Panc1 (cell line): ENCODE results near the gene F2. TPM values are rescaled to one million over a fixed set of nuclear protein-coding genes. Genes with fewer than 3 reads are reported as not detected.

Experiments
- ATAC-seq: fragments of 200-7000 bp; cut with Tn5 transposase; 2 replicates; pipeline ENCODE4 v1.9.1; 2020; ENCODE audit warnings: mild to moderate bottlenecking, moderate library complexity
- BruUV-seq: library from RNA; stranded (reverse); fragments of 400-500 nt; replicated peaks from 2 replicates; lab custom pipeline; 2021; lab: Mats Ljungman, UMichigan
- CTCF ChIA-PET: fragments of 300-600 bp; sonication (Branson Sonifier 250); formaldehyde crosslinking; loops from one replicate; lab custom pipeline; 2022; ENCODE audit warnings: antibody characterized with exemption; lab: Charles Lee
- POLR2A ChIA-PET: fragments of 300-600 bp; sonication (Branson Sonifier 250); formaldehyde crosslinking; loops from one replicate; lab custom pipeline; 2022; ENCODE audit warnings: antibody characterized with exemption; lab: Charles Lee
- DNase-seq: peaks from one replicate; pipeline ENCODE4 v3.0.0-alpha.2; 2010; ENCODE audit warnings: low read depth, low spot score
- H3K27ac ChIP-seq: 2 replicates; pipeline ENCODE4 v1.5.1; 2011; ENCODE audit warnings: mild to moderate bottlenecking, low read length, inconsistent platforms
- H3K27me3 ChIP-seq: fragments of 200-500 bp; sonication (Bioruptor generic); 2 replicates; pipeline ENCODE4 v1.6.0; 2014; ENCODE audit warnings: low read length, inconsistent platforms; ENCODE audit not compliant: control insufficient read depth, insufficient read depth
- H3K36me3 ChIP-seq: fragments of 200-500 bp; sonication (Bioruptor generic); 2 replicates; pipeline ENCODE4 v1.5.1; 2014; ENCODE audit warnings: inconsistent platforms, mild to moderate bottlenecking, low read length, moderate library complexity; ENCODE audit not compliant: control insufficient read depth, insufficient read depth
- H3K4me1 ChIP-seq: 2 replicates; pipeline ENCODE4 v1.5.1; 2011; ENCODE audit warnings: inconsistent platforms, mild to moderate bottlenecking, low read length, moderate library complexity; ENCODE audit not compliant: control insufficient read depth, insufficient read depth
- H3K4me3 ChIP-seq, 2 experiments: 2 replicates each; pipeline ENCODE4 v1.5.1; 2011 to 2012; ENCODE audit warnings: low read depth in 2 of 2, low read length in 2 of 2, mild to moderate bottlenecking in 2 of 2, inconsistent platforms in 1 of 2, moderate library complexity in 1 of 2
- H3K9me3 ChIP-seq: fragments of 200-500 bp; sonication (Bioruptor generic); 2 replicates; pipeline ENCODE4 v1.5.1; 2014; ENCODE audit warnings: low read depth, mild to moderate bottlenecking, inconsistent platforms, low read length, moderate library complexity; ENCODE audit not compliant: control insufficient read depth, insufficient read depth
- POLR2AphosphoS5 ChIP-seq: IDR thresholded peaks from 2 replicates; pipeline ENCODE4 v1.6.1; 2012; ENCODE audit warnings: mild to moderate bottlenecking, low read depth, low read length, moderate library complexity
- SIN3A ChIP-seq: IDR thresholded peaks from 2 replicates; pipeline ENCODE4 v1.6.1; 2012; ENCODE audit warnings: low read depth, mild to moderate bottlenecking, low read length, moderate library complexity, borderline replicate concordance; ENCODE audit not compliant: insufficient read depth
- TCF7L2 ChIP-seq: IDR thresholded peaks from 2 replicates; pipeline ENCODE4 v1.6.1; 2011; ENCODE audit warnings: mild to moderate bottlenecking, low read depth, low read length, inconsistent platforms
- in situ Hi-C: cut with HindIII; loops from 2 replicates; pipeline ENCODE4 v1.10.0; 2016; ENCODE audit warnings: low sequenced_read_pairs, low pct_unique_long_range_greater_than_20kb
- intact Hi-C: fragments of 100-400 bp; cut with micrococcal nuclease; formaldehyde crosslinking; loops from one replicate; pipeline ENCODE4 v1.10.0; 2022; ENCODE audit not compliant: unreplicated experiment
- total RNA-seq: library from RNA; stranded (reverse); gene quantifications from one replicate; pipeline ENCODE4 v1.2.1, GENCODE V29; 2021; ENCODE audit not compliant: unreplicated experiment
- TF ChIP-seq, protein P1 (sequence below), 2 experiments: IDR thresholded peaks; 2 replicates each; pipeline ENCODE4 v1.6.1; 2011 to 2012; ENCODE audit warnings: low read depth in 2 of 2, control low read depth in 1 of 2, low read length in 1 of 2, mild to moderate bottlenecking in 1 of 2, moderate library complexity in 1 of 2; ENCODE audit not compliant: insufficient read depth in 1 of 2
- TF ChIP-seq, protein P2 (sequence below): fragments of 450-650 bp; IDR thresholded peaks from 2 replicates; pipeline ENCODE4 v1.5.1; 2017; ENCODE audit warnings: mild to moderate bottlenecking

The F2 gene
- total RNA-seq, 1 experiment from 2014 or later = 0.64 TPM

DNA sequence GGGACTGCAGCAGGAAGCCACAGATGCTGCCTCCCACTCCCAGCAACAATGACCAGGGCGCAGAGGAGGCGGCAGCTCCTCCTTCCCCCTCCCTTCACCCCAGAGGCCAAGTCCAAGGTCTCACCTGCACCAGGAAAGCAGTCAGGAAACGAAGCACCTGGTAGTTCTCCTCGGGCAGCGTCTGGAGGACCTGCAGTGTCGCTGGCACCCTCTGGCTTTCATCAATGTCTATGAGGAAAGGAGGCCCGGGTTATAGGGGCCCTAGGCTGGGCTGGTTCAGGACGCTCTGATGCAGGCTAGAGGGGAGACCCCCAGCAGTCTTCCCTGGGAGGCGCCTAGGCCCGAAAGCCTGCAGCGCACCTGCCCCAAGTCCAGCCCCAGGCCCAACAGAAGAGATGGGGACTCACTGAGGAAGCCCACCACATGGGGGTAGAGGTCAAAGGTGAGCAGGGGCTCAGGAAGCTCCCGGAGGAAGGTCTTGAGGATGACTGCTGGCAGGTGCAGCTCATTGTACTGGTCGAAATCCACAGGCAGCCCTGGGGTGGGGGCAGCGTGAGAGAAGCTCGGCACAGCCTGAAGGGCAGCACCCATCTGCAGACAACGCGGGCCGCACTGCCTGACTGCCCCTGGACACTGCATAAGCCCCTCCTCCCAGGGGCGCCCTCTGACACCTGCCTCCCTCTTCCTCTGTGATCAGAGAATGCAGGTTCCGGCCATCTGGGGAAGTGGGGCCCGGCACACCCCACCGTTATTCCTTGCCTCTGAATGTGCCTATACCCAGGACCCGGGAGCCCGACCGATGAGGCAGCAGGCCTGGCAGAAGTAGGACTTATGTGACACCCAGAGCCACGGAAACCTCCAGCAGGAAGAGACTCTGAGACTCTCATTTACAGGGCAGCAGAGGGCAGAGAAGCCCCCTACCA, 39.5 kb upstream of the F2 start:
- no peaks in the 10 kb centered on the region for H3K9me3 ChIP-seq
- BruUV-seq = no TSS peak

DNA sequence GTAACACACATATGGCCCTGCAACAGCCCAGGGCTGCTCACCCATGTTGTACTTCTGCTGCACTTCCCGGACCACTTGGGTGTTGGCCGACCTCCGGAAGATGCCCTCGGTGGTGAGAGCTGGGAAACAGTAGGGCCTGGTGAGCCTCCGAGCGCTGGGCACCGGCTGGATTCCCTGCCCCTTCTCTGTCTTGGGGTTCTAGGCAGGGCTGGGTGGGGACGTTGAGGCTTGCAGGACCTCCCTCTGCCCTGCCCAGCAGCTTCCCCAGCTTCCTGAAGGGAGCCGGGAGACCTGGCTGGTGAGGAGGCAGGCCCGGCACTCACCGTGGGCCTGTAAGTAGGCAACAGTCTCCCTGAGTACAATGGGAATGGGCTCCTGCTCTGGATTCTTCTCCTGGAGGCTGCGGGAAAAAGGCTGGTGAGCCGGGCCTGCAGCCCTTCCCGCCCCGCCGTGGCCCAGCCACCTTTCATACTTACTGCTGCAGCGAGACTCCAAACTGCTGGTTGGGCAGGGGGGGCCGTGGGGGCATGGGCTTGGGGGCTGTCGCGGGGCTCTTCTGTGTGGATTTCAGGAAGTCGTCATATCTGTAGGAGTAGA, 38.8 kb upstream of the F2 start:
- ATAC-seq (no peak), DNase-seq (no peak)
- intact Hi-C loops (no loop called here), in situ Hi-C loops (no loop called here)
- H3K4me3 ChIP-seq = no peak overlapping the region
- no peaks in the 10 kb centered on the region; the same call in 1 of the 2 replicates for H3K36me3 ChIP-seq
- TF ChIP-seq, protein P1, sequence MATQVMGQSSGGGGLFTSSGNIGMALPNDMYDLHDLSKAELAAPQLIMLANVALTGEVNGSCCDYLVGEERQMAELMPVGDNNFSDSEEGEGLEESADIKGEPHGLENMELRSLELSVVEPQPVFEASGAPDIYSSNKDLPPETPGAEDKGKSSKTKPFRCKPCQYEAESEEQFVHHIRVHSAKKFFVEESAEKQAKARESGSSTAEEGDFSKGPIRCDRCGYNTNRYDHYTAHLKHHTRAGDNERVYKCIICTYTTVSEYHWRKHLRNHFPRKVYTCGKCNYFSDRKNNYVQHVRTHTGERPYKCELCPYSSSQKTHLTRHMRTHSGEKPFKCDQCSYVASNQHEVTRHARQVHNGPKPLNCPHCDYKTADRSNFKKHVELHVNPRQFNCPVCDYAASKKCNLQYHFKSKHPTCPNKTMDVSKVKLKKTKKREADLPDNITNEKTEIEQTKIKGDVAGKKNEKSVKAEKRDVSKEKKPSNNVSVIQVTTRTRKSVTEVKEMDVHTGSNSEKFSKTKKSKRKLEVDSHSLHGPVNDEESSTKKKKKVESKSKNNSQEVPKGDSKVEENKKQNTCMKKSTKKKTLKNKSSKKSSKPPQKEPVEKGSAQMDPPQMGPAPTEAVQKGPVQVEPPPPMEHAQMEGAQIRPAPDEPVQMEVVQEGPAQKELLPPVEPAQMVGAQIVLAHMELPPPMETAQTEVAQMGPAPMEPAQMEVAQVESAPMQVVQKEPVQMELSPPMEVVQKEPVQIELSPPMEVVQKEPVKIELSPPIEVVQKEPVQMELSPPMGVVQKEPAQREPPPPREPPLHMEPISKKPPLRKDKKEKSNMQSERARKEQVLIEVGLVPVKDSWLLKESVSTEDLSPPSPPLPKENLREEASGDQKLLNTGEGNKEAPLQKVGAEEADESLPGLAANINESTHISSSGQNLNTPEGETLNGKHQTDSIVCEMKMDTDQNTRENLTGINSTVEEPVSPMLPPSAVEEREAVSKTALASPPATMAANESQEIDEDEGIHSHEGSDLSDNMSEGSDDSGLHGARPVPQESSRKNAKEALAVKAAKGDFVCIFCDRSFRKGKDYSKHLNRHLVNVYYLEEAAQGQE (IDR thresholded peaks at IDR 0.05; ENCODE audit: insufficient read depth in 1 of 2, low read depth in 2 of 2, low read length in 1 of 2) = no peak
- TF ChIP-seq, protein P2, sequence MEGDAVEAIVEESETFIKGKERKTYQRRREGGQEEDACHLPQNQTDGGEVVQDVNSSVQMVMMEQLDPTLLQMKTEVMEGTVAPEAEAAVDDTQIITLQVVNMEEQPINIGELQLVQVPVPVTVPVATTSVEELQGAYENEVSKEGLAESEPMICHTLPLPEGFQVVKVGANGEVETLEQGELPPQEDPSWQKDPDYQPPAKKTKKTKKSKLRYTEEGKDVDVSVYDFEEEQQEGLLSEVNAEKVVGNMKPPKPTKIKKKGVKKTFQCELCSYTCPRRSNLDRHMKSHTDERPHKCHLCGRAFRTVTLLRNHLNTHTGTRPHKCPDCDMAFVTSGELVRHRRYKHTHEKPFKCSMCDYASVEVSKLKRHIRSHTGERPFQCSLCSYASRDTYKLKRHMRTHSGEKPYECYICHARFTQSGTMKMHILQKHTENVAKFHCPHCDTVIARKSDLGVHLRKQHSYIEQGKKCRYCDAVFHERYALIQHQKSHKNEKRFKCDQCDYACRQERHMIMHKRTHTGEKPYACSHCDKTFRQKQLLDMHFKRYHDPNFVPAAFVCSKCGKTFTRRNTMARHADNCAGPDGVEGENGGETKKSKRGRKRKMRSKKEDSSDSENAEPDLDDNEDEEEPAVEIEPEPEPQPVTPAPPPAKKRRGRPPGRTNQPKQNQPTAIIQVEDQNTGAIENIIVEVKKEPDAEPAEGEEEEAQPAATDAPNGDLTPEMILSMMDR = no peak
- TF ChIP-seq POLR2AphosphoS5 (no peak), SIN3A (no peak), TCF7L2 (no peak)
- H3K27me3 ChIP-seq = no peaks in the 10 kb centered on the region
- H3K27ac ChIP-seq = no peak overlapping the region
- H3K4me1 ChIP-seq = peaks cover 15% of the 10 kb centered on the region
- no TSS peak for BruUV-seq
- CTCF ChIA-PET = no interaction called here
- POLR2A ChIA-PET = no interaction called here
- no peaks in the 10 kb centered on the region for H3K9me3 ChIP-seq

More for the DNA sequence above, 39.5 kb upstream of the F2 start:
- peaks cover 16% of the 10 kb centered on the region for H3K4me1 ChIP-seq
- H3K4me3 ChIP-seq = no peak overlapping the region
- TF ChIP-seq, protein P2 = no peak
- TF ChIP-seq TCF7L2 = no peak
- TF ChIP-seq, protein P1 (IDR thresholded peaks at IDR 0.05; ENCODE audit: insufficient read depth in 1 of 2, low read depth in 2 of 2, low read length in 1 of 2) = no peak
- TF ChIP-seq POLR2AphosphoS5 = no peak
- TF ChIP-seq SIN3A = no peak
- H3K36me3 ChIP-seq = no peaks in the 10 kb centered on the region; the same call in 1 of the 2 replicates
- intact Hi-C loops (no loop called here), in situ Hi-C loops (no loop called here)
- ChIA-PET CTCF (no interaction called here), POLR2A (no interaction called here)
- DNase-seq (no peak), ATAC-seq (no peak)
- no peak overlapping the region for H3K27ac ChIP-seq
- no peaks in the 10 kb centered on the region for H3K27me3 ChIP-seq
